Ectodermal cell (in vitro differentiated cells): ENCODE results near the gene CHST3.
"Not testable (repeated sequence)": the region's sequence is repeated elsewhere in the genome, so short reads cannot be mapped to it uniquely, and the experiment has no call there.

Experiments used
- H3K27ac ChIP-seq: 2 replicates; pipeline ENCODE4 v1.7.0; 2013; ENCODE audit warnings: mild to moderate bottlenecking, low read depth, low read length; ENCODE audit not compliant: insufficient read depth, poor library complexity, severe bottlenecking
- H3K27me3 ChIP-seq: 2 replicates; pipeline ENCODE4 v1.7.0; 2013; ENCODE audit warnings: mild to moderate bottlenecking, low read length; ENCODE audit not compliant: insufficient read depth, control insufficient read depth, poor library complexity, severe bottlenecking
- H3K36me3 ChIP-seq: one replicate; pipeline ENCODE4 v1.7.0; 2013; ENCODE audit warnings: low read length; ENCODE audit not compliant: control insufficient read depth, insufficient read depth
- H3K4me1 ChIP-seq: one replicate; pipeline ENCODE4 v1.7.0; 2013; ENCODE audit warnings: low read length; ENCODE audit not compliant: control insufficient read depth, insufficient read depth
- H3K4me3 ChIP-seq: 2 replicates; pipeline ENCODE4 v1.7.0; 2013; ENCODE audit warnings: low read depth, low read length, control low read depth; ENCODE audit not compliant: insufficient read depth
- H3K9me3 ChIP-seq: 2 replicates; pipeline ENCODE4 v1.7.0; 2013; ENCODE audit warnings: mild to moderate bottlenecking, low read length, moderate library complexity; ENCODE audit not compliant: control insufficient read depth
- WGBS, 2 experiments: methylation state at CpG; one replicate each; pipeline ENCODE4 v1.1.7; 2013; ENCODE audit warnings: missing lambda C conversion rate in 2 of 2; 5-methylcytosine and 5-hydroxymethylcytosine counted together

The CHST3 gene

GRCh38 chr10:72022228-72022627 is 58.0 kb downstream of the CHST3 start:
- Histone ChIP-seq H3K4me1 (peaks cover 2% of the 10 kb centered on the region), H3K9me3 (no peaks in the 10 kb centered on the region), H3K27ac (no peak overlapping the region), H3K27me3 (no peaks in the 10 kb centered on the region), H3K36me3 (no peaks in the 10 kb centered on the region), H3K4me3 (no peak overlapping the region)
- WGBS, 2 experiments = 85 to 91% methylated on average over 6 of the region's 6 CpGs

- Histone ChIP-seq H3K4me3 (no peak overlapping the region), H3K4me1 (no peaks in the 10 kb centered on the region), H3K27me3 (no peaks in the 10 kb centered on the region), H3K27ac (no peak overlapping the region), H3K36me3 (no peaks in the 10 kb centered on the region), H3K9me3 (no peaks in the 10 kb centered on the region)
- WGBS, 2 experiments = 94 to 95% methylated on average over 4 of the region's 4 CpGs
Measured at GRCh38 chr10:72024596-72024995, 60.4 kb downstream of the CHST3 start.

GRCh38 chr10:72025400-72025799 is 61.2 kb downstream of the CHST3 start:
- H3K27me3 ChIP-seq = no peaks in the 10 kb centered on the region
- H3K9me3 ChIP-seq = no peaks in the 10 kb centered on the region
- 89 to 95% methylated on average over 6 to 8 of the region's 8 CpGs for WGBS, 2 experiments
- no peaks in the 10 kb centered on the region for H3K36me3 ChIP-seq
- no peak overlapping the region for H3K27ac ChIP-seq
- H3K4me1 ChIP-seq = no peaks in the 10 kb centered on the region
- no peak overlapping the region for H3K4me3 ChIP-seq

GRCh38 chr10:72025832-72026231 is 61.6 kb downstream of the CHST3 start:
- no peak overlapping the region for H3K27ac ChIP-seq
- H3K9me3 ChIP-seq = no peaks in the 10 kb centered on the region
- no peak overlapping the region for H3K4me3 ChIP-seq
- 74 to 75% methylated on average over 5 of the region's 5 CpGs for WGBS, 2 experiments
- no peaks in the 10 kb centered on the region for H3K27me3 ChIP-seq
- H3K36me3 ChIP-seq = no peaks in the 10 kb centered on the region
- H3K4me1 ChIP-seq = peaks cover 4% of the 10 kb centered on the region

- no peaks in the 10 kb centered on the region for H3K36me3 ChIP-seq
- H3K9me3 ChIP-seq = no peaks in the 10 kb centered on the region
- H3K4me1 ChIP-seq = peaks cover 5% of the 10 kb centered on the region
- H3K27ac ChIP-seq = no peak overlapping the region
- WGBS, 2 experiments = 92 to 93% methylated on average over 14 of the region's 14 CpGs
- H3K4me3 ChIP-seq = no peak overlapping the region
- H3K27me3 ChIP-seq = no peaks in the 10 kb centered on the region
Measured at GRCh38 chr10:72026278-72027111, 62.3 kb downstream of the CHST3 start.

GRCh38 chr10:72027498-72027897 is 63.3 kb downstream of the CHST3 start:
- H3K36me3 ChIP-seq = no peaks in the 10 kb centered on the region
- H3K9me3 ChIP-seq = no peaks in the 10 kb centered on the region
- H3K27me3 ChIP-seq = no peaks in the 10 kb centered on the region
- H3K4me3 ChIP-seq = no peak overlapping the region
- no peak overlapping the region for H3K27ac ChIP-seq
- WGBS, 2 experiments = 92 to 93% methylated on average over 5 to 6 of the region's 6 CpGs
- H3K4me1 ChIP-seq = peaks cover 5% of the 10 kb centered on the region

- no peaks in the 10 kb centered on the region for H3K9me3 ChIP-seq
- peaks cover 5% of the 10 kb centered on the region for H3K4me1 ChIP-seq
- no peaks in the 10 kb centered on the region for H3K27me3 ChIP-seq
- H3K27ac ChIP-seq = no peak overlapping the region
- 98 to 100% methylated on average over 1 of the region's 1 CpG for WGBS, 2 experiments
- H3K36me3 ChIP-seq = no peaks in the 10 kb centered on the region
- H3K4me3 ChIP-seq = no peak overlapping the region
Measured at GRCh38 chr10:72029414-72029813, 65.2 kb downstream of the CHST3 start.

GRCh38 chr10:72030762-72031543 is 66.8 kb downstream of the CHST3 start:
- H3K27me3 ChIP-seq = no peaks in the 10 kb centered on the region
- H3K27ac ChIP-seq = no peak overlapping the region
- peaks cover 6% of the 10 kb centered on the region for H3K4me1 ChIP-seq
- no peaks in the 10 kb centered on the region for H3K36me3 ChIP-seq
- WGBS, 2 experiments = 87 to 89% methylated on average over 19 of the region's 19 CpGs
- H3K4me3 ChIP-seq = no peak overlapping the region
- H3K9me3 ChIP-seq = no peaks in the 10 kb centered on the region

GRCh38 chr10:72031706-72032105 is 67.5 kb downstream of the CHST3 start:
- no peaks in the 10 kb centered on the region for H3K36me3 ChIP-seq
- H3K9me3 ChIP-seq = no peaks in the 10 kb centered on the region
- WGBS, 2 experiments = 91% methylated on average over 10 of the region's 10 CpGs
- no peaks in the 10 kb centered on the region for H3K27me3 ChIP-seq
- no peak overlapping the region for H3K4me3 ChIP-seq
- peaks cover 8% of the 10 kb centered on the region for H3K4me1 ChIP-seq
- H3K27ac ChIP-seq = no peak overlapping the region

- not testable (repeated sequence) for H3K4me1 ChIP-seq, H3K9me3 ChIP-seq, H3K27me3 ChIP-seq, H3K4me3 ChIP-seq, H3K27ac ChIP-seq, H3K36me3 ChIP-seq
- 83 to 84% methylated on average over 11 of the region's 11 CpGs for WGBS, 2 experiments
Measured at GRCh38 chr10:72032409-72033162, 68.4 kb downstream of the CHST3 start.
